OCI-LY1 (cell line): ENCODE results near the gene BABAM2.

Experiments
- EZH2 ChIP-seq: fragments of 200-600 bp; sonication (generic), shearing (Covaris generic); IDR thresholded peaks from 2 replicates; pipeline ENCODE4 v1.8.0; 2017; ENCODE audit warnings: borderline replicate concordance, mixed run types, mild to moderate bottlenecking, antibody characterized with exemption, low read length, moderate library complexity, mixed read lengths
- TF ChIP-seq, protein P1 (sequence below): fragments of 200-600 bp; sonication (generic), shearing (Covaris generic); IDR thresholded peaks from 2 replicates; pipeline ENCODE4 v1.5.1; 2017; ENCODE audit warnings: mild to moderate bottlenecking, antibody characterized with exemption, low read length, moderate library complexity, mixed read lengths

DNA sequence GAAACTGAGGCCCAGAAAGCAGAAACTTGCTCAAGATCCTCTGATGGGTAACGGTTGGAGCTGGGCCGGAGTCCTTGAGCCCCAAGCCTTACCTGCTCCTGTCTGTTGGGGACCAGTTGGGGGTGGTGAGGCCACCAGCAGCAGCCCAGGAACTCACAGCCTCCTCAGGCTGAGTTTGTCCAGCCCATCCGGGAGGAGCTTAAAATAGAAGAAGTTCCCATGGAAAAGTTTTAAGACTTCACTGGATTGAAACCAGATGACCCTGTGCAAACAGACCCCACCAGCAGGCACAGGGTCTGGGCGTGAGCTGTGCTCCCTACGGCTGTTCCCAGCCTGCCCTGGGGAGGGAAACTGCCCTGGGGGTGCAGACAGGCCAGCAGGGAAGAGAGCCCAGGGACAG is 461.6 kb downstream of the BABAM2 start:
- TF ChIP-seq, protein P1, sequence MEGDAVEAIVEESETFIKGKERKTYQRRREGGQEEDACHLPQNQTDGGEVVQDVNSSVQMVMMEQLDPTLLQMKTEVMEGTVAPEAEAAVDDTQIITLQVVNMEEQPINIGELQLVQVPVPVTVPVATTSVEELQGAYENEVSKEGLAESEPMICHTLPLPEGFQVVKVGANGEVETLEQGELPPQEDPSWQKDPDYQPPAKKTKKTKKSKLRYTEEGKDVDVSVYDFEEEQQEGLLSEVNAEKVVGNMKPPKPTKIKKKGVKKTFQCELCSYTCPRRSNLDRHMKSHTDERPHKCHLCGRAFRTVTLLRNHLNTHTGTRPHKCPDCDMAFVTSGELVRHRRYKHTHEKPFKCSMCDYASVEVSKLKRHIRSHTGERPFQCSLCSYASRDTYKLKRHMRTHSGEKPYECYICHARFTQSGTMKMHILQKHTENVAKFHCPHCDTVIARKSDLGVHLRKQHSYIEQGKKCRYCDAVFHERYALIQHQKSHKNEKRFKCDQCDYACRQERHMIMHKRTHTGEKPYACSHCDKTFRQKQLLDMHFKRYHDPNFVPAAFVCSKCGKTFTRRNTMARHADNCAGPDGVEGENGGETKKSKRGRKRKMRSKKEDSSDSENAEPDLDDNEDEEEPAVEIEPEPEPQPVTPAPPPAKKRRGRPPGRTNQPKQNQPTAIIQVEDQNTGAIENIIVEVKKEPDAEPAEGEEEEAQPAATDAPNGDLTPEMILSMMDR: no peak
- TF ChIP-seq EZH2: no peak
